NT2/D1 (cell line): ENCODE data around the gene AFF3.

Source experiments
- SUZ12 ChIP-seq: IDR thresholded peaks from 2 replicates; pipeline ENCODE4 v1.6.1; 2011; ENCODE audit not compliant: insufficient read length, insufficient read depth; ENCODE audit errors: extremely low read depth
- YY1 ChIP-seq: IDR thresholded peaks from 2 replicates; pipeline ENCODE4 v1.6.1; 2011; ENCODE audit not compliant: insufficient read length, insufficient read depth
- ZNF274 ChIP-seq: IDR thresholded peaks from 2 replicates; pipeline ENCODE4 v1.6.1; 2011; ENCODE audit warnings: mild to moderate bottlenecking, low read depth, low read length

- TF ChIP-seq YY1 (no peak), SUZ12 (no peak), ZNF274 (no peak)
Observed at GRCh38 chr2:99886418-99886817, 256.0 kb downstream of the AFF3 start.
